HL-60/S4 treated with retinoic acid at 250 ng/mL for 4 days and 3 days (cell line): Measurements from ENCODE around the gene AUH.

ENCODE experiments used
- in situ Hi-C: fragments of 300-500 bp; cut with MboI; formaldehyde crosslinking; loops from 2 replicates; pipeline ENCODE4 v1.7.0; 2022; ENCODE audit warnings: low sequenced_read_pairs

AUH gene

GRCh38 chr9:91177081-91177480 is 184.6 kb downstream of the AUH start:
- in situ Hi-C loops: no loop called here

GRCh38 chr9:91176426-91176825 is 185.3 kb downstream of the AUH start:
- in situ Hi-C loops: no loop called here

- in situ Hi-C loops: no loop called here
Observed at GRCh38 chr9:91174772-91175171, 186.9 kb downstream of the AUH start.

- in situ Hi-C loops: no loop called here
Observed at GRCh38 chr9:91172329-91172728, 189.4 kb downstream of the AUH start.

GRCh38 chr9:91170951-91171350 is 190.8 kb downstream of the AUH start:
- in situ Hi-C loops: no loop called here

- in situ Hi-C loops: no loop called here
Observed at GRCh38 chr9:91166796-91167366, 194.8 kb downstream of the AUH start.

- in situ Hi-C loops: no loop called here
Observed at GRCh38 chr9:91164724-91165520, 196.8 kb downstream of the AUH start.
